GM12874 (cell line): Measurements from ENCODE around the gene FLT3.

Experiments
- TF ChIP-seq, protein P1 (sequence below): IDR thresholded peaks from 2 replicates; pipeline ENCODE4 v1.5.1; 2011; ENCODE audit warnings: low read depth, mild to moderate bottlenecking, control low read depth, low read length, moderate library complexity; ENCODE audit not compliant: insufficient read depth

Gene FLT3

DNA sequence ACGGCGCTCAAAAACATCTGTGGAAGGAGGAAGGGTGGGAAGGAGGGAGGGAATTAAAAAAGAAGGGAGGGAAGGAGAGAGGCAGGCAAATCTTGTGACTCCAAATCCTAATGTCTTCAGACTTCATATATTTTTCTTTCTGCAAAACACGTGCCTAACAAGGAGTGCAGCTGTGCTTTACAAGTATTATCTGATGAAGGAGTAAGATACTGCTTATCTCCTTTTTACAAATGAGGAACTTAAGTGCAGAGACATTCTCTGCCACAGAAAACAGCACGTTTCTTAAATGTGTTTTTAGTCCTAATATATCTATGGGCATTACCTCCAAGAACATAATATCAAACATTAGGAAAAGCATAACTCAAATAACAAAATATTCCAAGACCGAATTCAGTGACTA is 6.5 kb downstream of the FLT3 start:
- TF ChIP-seq, protein P1, sequence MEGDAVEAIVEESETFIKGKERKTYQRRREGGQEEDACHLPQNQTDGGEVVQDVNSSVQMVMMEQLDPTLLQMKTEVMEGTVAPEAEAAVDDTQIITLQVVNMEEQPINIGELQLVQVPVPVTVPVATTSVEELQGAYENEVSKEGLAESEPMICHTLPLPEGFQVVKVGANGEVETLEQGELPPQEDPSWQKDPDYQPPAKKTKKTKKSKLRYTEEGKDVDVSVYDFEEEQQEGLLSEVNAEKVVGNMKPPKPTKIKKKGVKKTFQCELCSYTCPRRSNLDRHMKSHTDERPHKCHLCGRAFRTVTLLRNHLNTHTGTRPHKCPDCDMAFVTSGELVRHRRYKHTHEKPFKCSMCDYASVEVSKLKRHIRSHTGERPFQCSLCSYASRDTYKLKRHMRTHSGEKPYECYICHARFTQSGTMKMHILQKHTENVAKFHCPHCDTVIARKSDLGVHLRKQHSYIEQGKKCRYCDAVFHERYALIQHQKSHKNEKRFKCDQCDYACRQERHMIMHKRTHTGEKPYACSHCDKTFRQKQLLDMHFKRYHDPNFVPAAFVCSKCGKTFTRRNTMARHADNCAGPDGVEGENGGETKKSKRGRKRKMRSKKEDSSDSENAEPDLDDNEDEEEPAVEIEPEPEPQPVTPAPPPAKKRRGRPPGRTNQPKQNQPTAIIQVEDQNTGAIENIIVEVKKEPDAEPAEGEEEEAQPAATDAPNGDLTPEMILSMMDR: no peak

DNA sequence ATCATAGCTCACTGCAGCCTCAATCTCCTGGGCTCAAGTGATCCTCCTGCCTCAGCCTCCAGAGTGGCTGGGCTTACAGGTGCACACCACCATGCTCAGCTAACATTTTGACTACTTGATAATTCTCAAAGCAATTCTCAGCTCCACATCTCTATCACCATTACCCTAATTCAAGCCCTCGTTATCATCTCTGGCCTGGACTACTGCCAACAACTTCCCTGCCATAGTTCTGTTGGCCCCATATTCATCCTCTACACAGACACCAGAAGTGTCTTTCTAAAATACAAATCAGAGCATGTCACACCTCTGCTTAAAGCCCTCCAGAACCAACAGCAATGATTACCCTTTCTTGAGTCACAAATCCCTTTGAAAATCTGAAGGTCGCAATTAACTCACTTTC is 7.9 kb downstream of the FLT3 start:
- TF ChIP-seq, protein P1: no peak

DNA sequence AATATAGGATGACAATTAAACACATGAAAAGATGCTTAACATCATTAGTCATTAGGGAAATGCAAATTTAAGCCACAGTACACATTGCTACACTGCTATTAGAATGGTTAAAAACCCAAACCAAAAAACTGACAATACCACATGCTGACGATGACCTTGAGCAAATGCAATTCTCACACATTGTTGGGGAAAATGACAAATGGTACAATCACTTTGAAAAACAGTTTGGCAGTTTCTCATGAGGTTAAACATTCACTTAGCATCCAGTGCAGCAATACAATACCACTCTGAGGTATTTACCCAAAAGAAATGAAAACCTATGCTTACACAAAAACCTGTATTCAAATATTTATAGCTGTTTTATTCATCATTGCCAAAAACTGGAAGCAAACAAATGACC is 11.3 kb downstream of the FLT3 start:
- TF ChIP-seq, protein P1: no peak

DNA sequence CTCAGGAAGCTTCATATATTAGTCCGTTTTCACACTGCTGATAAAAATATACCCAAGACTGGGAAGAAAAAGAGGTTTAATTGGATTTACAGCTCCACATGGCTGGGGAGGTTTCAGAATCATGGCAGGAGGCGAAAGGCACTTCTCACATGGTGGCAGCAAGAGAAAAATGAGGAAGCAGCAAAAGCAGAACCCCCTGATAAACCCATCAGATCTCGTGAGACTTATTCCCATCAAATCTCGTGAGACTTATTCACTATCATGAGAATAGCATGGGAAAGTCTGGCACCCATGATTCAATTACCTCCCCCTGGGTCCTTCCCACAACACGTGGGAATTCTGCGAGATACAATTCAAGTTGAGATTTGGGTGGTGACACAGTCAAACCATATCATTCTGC is 23.1 kb downstream of the FLT3 start:
- TF ChIP-seq, protein P1: no peak

DNA sequence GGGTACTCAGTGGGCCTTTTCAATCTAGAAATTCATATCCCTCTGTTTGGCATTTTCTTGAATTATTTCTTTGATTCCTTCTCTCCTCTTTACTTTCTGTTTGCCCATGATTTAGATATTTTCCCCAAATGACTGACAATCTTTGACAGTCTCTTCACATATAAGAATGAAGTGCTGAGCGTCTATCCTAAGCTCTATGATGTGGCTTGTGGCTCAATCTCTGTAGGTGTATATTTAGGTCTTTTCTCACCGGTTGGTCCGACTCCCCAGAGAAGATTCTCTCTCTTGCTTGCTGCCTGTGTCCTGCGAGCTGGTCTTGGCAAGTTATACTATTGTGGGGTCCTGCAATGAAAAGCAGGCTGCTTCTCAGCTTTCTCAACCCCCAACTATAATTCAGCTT is 29.0 kb downstream of the FLT3 start:
- TF ChIP-seq, protein P1: no peak

DNA sequence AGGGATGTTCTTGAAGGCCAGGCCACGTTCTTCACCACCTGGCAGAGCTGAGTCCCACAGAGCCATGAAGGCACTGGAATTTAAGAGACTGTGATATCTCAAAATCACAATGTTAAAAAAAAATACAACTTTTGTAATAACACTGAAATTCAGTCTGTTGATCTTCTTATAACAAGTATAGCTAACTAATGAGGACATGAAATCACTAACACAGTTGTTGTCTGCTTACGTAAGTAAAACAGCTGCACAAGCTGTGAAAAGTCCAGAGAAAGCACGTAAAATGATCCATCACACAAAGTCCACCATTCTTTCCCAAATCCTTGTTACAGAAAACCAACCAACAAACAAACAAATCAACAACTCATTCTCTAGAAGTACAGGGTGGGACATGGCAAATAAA is 32.9 kb downstream of the FLT3 start:
- TF ChIP-seq, protein P1: no peak

DNA sequence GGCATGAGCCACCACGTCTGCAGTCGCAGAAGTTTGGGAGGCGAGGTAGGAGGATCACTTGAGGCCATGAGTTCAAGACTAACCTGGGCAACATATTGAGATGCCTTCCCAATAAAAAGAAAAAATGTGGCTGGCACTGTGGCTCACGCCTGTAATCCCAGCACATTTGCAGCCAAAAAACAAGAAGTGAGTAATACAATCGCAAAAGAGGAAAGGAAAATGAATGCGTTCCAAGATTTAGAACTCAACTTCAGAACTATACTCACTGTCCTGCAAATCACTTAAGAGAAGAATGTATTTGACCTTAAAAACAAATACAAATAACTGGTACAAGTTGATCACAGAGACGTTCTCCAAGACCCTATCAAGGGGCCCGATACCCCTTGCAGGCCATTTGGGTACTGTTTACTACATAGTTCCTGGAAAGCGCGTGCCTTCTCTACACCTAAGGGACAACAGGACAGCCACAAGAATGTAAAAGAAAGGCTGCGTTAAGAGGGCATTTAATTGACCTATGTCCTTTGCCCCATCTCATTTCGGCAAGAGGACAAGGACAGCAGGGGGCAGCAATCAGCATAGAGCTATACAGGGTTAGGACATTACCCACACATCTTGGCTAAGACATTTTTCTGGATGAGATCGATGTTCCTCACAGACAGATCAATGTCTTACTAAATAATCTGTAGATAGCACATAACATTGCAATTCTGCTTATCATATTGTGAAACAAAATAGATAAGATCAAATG is 41.3 kb downstream of the FLT3 start:
- TF ChIP-seq, protein P1: peak; percentile 29
